Panc1 (cell line): ENCODE results near the gene JAZF1. TPM values are rescaled to one million over a fixed set of nuclear protein-coding genes. Genes with fewer than 3 reads are reported as not detected.
A peak's percentile ranks its signal among the peaks of the same experiment; 100 is the strongest.

ENCODE experiments used
- ATAC-seq: fragments of 200-7000 bp; cut with Tn5 transposase; 2 replicates; pipeline ENCODE4 v1.9.1; 2020; ENCODE audit warnings: mild to moderate bottlenecking, moderate library complexity
- BruUV-seq: library from RNA; stranded (reverse); fragments of 400-500 nt; replicated peaks from 2 replicates; lab custom pipeline; 2021; lab: Mats Ljungman, UMichigan
- CTCF ChIA-PET: fragments of 300-600 bp; sonication (Branson Sonifier 250); formaldehyde crosslinking; loops from one replicate; lab custom pipeline; 2022; ENCODE audit warnings: antibody characterized with exemption; lab: Charles Lee
- POLR2A ChIA-PET: fragments of 300-600 bp; sonication (Branson Sonifier 250); formaldehyde crosslinking; loops from one replicate; lab custom pipeline; 2022; ENCODE audit warnings: antibody characterized with exemption; lab: Charles Lee
- DNase-seq: peaks from one replicate; pipeline ENCODE4 v3.0.0-alpha.2; 2010; ENCODE audit warnings: low read depth, low spot score
- H3K27ac ChIP-seq: 2 replicates; pipeline ENCODE4 v1.5.1; 2011; ENCODE audit warnings: mild to moderate bottlenecking, low read length, inconsistent platforms
- H3K27me3 ChIP-seq: fragments of 200-500 bp; sonication (Bioruptor generic); 2 replicates; pipeline ENCODE4 v1.6.0; 2014; ENCODE audit warnings: low read length, inconsistent platforms; ENCODE audit not compliant: control insufficient read depth, insufficient read depth
- H3K36me3 ChIP-seq: fragments of 200-500 bp; sonication (Bioruptor generic); 2 replicates; pipeline ENCODE4 v1.5.1; 2014; ENCODE audit warnings: inconsistent platforms, mild to moderate bottlenecking, low read length, moderate library complexity; ENCODE audit not compliant: control insufficient read depth, insufficient read depth
- H3K4me1 ChIP-seq: 2 replicates; pipeline ENCODE4 v1.5.1; 2011; ENCODE audit warnings: inconsistent platforms, mild to moderate bottlenecking, low read length, moderate library complexity; ENCODE audit not compliant: control insufficient read depth, insufficient read depth
- H3K4me3 ChIP-seq, 2 experiments: 2 replicates each; pipeline ENCODE4 v1.5.1; 2011 to 2012; ENCODE audit warnings: low read depth in 2 of 2, low read length in 2 of 2, mild to moderate bottlenecking in 2 of 2, inconsistent platforms in 1 of 2, moderate library complexity in 1 of 2
- H3K9me3 ChIP-seq: fragments of 200-500 bp; sonication (Bioruptor generic); 2 replicates; pipeline ENCODE4 v1.5.1; 2014; ENCODE audit warnings: low read depth, mild to moderate bottlenecking, inconsistent platforms, low read length, moderate library complexity; ENCODE audit not compliant: control insufficient read depth, insufficient read depth
- POLR2AphosphoS5 ChIP-seq: IDR thresholded peaks from 2 replicates; pipeline ENCODE4 v1.6.1; 2012; ENCODE audit warnings: mild to moderate bottlenecking, low read depth, low read length, moderate library complexity
- SIN3A ChIP-seq: IDR thresholded peaks from 2 replicates; pipeline ENCODE4 v1.6.1; 2012; ENCODE audit warnings: low read depth, mild to moderate bottlenecking, low read length, moderate library complexity, borderline replicate concordance; ENCODE audit not compliant: insufficient read depth
- TCF7L2 ChIP-seq: IDR thresholded peaks from 2 replicates; pipeline ENCODE4 v1.6.1; 2011; ENCODE audit warnings: mild to moderate bottlenecking, low read depth, low read length, inconsistent platforms
- in situ Hi-C: cut with HindIII; loops from 2 replicates; pipeline ENCODE4 v1.10.0; 2016; ENCODE audit warnings: low sequenced_read_pairs, low pct_unique_long_range_greater_than_20kb
- intact Hi-C: fragments of 100-400 bp; cut with micrococcal nuclease; formaldehyde crosslinking; loops from one replicate; pipeline ENCODE4 v1.10.0; 2022; ENCODE audit not compliant: unreplicated experiment
- total RNA-seq: library from RNA; stranded (reverse); gene quantifications from one replicate; pipeline ENCODE4 v1.2.1, GENCODE V29; 2021; ENCODE audit not compliant: unreplicated experiment
- TF ChIP-seq, protein P1 (sequence below), 2 experiments: IDR thresholded peaks; 2 replicates each; pipeline ENCODE4 v1.6.1; 2011 to 2012; ENCODE audit warnings: low read depth in 2 of 2, control low read depth in 1 of 2, low read length in 1 of 2, mild to moderate bottlenecking in 1 of 2, moderate library complexity in 1 of 2; ENCODE audit not compliant: insufficient read depth in 1 of 2
- TF ChIP-seq, protein P2 (sequence below): fragments of 450-650 bp; IDR thresholded peaks from 2 replicates; pipeline ENCODE4 v1.5.1; 2017; ENCODE audit warnings: mild to moderate bottlenecking

The JAZF1 gene
- total RNA-seq, 1 experiment from 2014 or later: 8.8 TPM

DNA sequence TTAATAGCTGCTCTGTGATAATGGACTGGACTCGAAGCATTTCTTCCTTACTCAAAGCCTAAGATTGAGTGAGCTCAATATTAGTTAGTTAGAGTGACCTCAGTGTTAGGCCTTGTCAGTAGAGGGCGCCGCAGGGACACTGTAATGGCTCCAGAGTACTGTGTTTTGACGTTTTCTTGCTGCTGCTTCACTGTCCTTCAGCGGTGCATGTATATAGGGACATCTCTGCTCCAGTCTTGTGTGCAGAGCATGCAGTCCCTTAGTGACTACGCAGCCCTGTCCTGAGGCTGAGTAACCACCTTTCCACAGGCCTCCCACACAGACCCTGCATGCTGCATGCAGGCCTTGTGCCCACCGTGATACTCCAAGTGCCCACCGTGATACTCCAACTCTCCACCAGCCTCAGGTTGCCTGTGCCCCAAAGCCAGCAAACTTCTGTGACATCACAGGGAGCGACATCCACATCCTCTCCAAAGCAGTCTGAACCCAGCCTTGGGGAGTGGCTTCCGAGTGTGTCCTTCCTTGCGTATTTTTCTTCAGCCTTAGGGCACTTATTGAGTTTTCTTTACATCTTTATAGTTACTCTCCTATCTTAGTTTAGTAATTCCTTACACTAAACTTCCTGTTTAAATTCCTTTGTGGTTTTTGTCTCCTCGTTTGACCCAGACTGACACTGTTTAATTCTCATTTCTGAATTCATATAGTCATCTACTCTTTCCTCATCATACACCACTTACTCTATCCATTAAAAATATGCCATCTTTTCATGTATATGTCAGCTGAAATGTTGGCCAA, 118.2 kb downstream of the JAZF1 start:
- no peak overlapping the region for H3K4me3 ChIP-seq
- TF ChIP-seq, protein P1, sequence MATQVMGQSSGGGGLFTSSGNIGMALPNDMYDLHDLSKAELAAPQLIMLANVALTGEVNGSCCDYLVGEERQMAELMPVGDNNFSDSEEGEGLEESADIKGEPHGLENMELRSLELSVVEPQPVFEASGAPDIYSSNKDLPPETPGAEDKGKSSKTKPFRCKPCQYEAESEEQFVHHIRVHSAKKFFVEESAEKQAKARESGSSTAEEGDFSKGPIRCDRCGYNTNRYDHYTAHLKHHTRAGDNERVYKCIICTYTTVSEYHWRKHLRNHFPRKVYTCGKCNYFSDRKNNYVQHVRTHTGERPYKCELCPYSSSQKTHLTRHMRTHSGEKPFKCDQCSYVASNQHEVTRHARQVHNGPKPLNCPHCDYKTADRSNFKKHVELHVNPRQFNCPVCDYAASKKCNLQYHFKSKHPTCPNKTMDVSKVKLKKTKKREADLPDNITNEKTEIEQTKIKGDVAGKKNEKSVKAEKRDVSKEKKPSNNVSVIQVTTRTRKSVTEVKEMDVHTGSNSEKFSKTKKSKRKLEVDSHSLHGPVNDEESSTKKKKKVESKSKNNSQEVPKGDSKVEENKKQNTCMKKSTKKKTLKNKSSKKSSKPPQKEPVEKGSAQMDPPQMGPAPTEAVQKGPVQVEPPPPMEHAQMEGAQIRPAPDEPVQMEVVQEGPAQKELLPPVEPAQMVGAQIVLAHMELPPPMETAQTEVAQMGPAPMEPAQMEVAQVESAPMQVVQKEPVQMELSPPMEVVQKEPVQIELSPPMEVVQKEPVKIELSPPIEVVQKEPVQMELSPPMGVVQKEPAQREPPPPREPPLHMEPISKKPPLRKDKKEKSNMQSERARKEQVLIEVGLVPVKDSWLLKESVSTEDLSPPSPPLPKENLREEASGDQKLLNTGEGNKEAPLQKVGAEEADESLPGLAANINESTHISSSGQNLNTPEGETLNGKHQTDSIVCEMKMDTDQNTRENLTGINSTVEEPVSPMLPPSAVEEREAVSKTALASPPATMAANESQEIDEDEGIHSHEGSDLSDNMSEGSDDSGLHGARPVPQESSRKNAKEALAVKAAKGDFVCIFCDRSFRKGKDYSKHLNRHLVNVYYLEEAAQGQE (IDR thresholded peaks at IDR 0.05; ENCODE audit: insufficient read depth in 1 of 2, low read depth in 2 of 2, low read length in 1 of 2): no peak
- TF ChIP-seq, protein P2, sequence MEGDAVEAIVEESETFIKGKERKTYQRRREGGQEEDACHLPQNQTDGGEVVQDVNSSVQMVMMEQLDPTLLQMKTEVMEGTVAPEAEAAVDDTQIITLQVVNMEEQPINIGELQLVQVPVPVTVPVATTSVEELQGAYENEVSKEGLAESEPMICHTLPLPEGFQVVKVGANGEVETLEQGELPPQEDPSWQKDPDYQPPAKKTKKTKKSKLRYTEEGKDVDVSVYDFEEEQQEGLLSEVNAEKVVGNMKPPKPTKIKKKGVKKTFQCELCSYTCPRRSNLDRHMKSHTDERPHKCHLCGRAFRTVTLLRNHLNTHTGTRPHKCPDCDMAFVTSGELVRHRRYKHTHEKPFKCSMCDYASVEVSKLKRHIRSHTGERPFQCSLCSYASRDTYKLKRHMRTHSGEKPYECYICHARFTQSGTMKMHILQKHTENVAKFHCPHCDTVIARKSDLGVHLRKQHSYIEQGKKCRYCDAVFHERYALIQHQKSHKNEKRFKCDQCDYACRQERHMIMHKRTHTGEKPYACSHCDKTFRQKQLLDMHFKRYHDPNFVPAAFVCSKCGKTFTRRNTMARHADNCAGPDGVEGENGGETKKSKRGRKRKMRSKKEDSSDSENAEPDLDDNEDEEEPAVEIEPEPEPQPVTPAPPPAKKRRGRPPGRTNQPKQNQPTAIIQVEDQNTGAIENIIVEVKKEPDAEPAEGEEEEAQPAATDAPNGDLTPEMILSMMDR: peak; percentile 92
- TF ChIP-seq POLR2AphosphoS5: no peak
- TF ChIP-seq SIN3A: no peak
- no peak; the same call in 1 of the 2 replicates for TF ChIP-seq TCF7L2
- no peaks in the 10 kb centered on the region for H3K27me3 ChIP-seq
- POLR2A ChIA-PET: interaction anchor here (0.6 to 0.8 kb wide), 3 partner anchors 13 to 58 kb away, joined by 3 to 16 read pairs (median 3); no protein-coding TSS in a partner anchor
- H3K4me1 ChIP-seq: peaks cover 43% of the 10 kb centered on the region
- in situ Hi-C loops (no loop called here), intact Hi-C loops (no loop called here)
- BruUV-seq: no TSS peak
- no peaks in the 10 kb centered on the region for H3K36me3 ChIP-seq
- DNase-seq (peak; percentile 43), ATAC-seq (peak; percentile 96)
- peak overlapping the region; percentile 79 for H3K27ac ChIP-seq
- peaks cover 13% of the 10 kb centered on the region; the same call in 1 of the 2 replicates for H3K9me3 ChIP-seq
- CTCF ChIA-PET: interaction anchor here (0.5 to 2.2 kb wide), 13 partner anchors 9 to 230 kb away, joined by 3 to 26 read pairs (median 7); no protein-coding TSS in a partner anchor

DNA sequence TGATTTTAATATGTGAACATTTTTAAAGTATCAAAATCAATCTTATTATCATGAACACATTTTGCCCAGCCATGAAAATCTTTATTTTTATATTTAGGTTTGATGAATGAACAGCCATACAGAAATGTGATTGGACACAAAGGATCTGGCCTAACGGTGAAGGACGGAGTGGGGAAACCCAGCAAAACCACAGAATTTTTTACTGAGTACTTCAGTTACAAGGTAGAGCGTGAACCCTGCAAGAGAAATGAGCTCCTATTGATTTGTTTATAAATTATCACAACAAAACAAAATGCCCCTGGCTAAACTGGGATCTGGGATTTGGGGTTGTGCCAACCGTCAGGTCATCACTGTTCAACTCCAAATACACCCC, 118.8 kb downstream of the JAZF1 start:
- Histone ChIP-seq H3K36me3 (no peaks in the 10 kb centered on the region), H3K9me3 (peaks cover 13% of the 10 kb centered on the region; the same call in 1 of the 2 replicates), H3K27ac (peak overlapping the region; percentile 79), H3K4me1 (peaks cover 43% of the 10 kb centered on the region), H3K4me3 (no peak overlapping the region), H3K27me3 (no peaks in the 10 kb centered on the region)
- no peak for DNase-seq
- TF ChIP-seq, protein P2: no peak
- TF ChIP-seq TCF7L2 (no peak), POLR2AphosphoS5 (no peak), SIN3A (no peak)
- TF ChIP-seq, protein P1 (IDR thresholded peaks at IDR 0.05; ENCODE audit: insufficient read depth in 1 of 2, low read depth in 2 of 2, low read length in 1 of 2): no peak
- in situ Hi-C loops: no loop called here
- POLR2A ChIA-PET: interaction anchor here (0.6 to 0.8 kb wide), 4 partner anchors 14 to 607 kb away, joined by 3 to 16 read pairs (median 8); no protein-coding TSS in a partner anchor
- ATAC-seq: peak; percentile 76
- CTCF ChIA-PET: interaction anchor here (0.5 to 2.2 kb wide), 13 partner anchors 9 to 231 kb away, joined by 3 to 26 read pairs (median 7); no protein-coding TSS in a partner anchor
- intact Hi-C loops: no loop called here
- no TSS peak for BruUV-seq
